ENCODE data around the gene EIPR1.

Gene EIPR1

GRCh38 chr2:3311601-3312000 is 66.0 kb downstream of the EIPR1 start:
- no peak overlapping the region for H3K27ac ChIP-seq
- no peak for TF ChIP-seq ZFX (IDR thresholded peaks at IDR 0.05)
- no peak for TF ChIP-seq CTCF (conservative IDR thresholded peaks at IDR 0.05)

GRCh38 chr2:3309496-3310355 is 67.9 kb downstream of the EIPR1 start:
- TF ChIP-seq CTCF (conservative IDR thresholded peaks at IDR 0.05) (no peak), ZFX (IDR thresholded peaks at IDR 0.05) (no peak)
- H3K27ac ChIP-seq = no peak overlapping the region

DNA sequence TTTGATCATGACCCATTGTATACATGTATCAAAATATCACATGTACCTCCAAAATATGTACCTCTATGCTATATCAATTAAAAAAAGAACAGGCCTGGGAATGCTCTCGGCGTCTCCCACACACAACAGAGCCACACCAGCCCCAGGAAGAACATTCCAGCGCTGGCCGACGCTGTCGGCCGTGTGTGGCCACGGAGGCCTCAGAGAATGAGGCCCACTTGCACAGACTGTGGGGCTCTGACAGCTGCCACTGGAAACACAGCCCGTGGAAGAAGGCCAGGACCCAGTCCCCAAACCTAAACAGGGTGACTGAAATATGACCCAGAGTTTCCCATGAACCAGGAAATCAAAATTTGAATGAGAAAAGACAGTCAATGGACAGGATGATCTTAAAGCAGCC is 69.7 kb downstream of the EIPR1 start:
- TF ChIP-seq CTCF (conservative IDR thresholded peaks at IDR 0.05) = no peak
- TF ChIP-seq ZFX (IDR thresholded peaks at IDR 0.05) = no peak
- H3K27ac ChIP-seq = no peak overlapping the region

DNA sequence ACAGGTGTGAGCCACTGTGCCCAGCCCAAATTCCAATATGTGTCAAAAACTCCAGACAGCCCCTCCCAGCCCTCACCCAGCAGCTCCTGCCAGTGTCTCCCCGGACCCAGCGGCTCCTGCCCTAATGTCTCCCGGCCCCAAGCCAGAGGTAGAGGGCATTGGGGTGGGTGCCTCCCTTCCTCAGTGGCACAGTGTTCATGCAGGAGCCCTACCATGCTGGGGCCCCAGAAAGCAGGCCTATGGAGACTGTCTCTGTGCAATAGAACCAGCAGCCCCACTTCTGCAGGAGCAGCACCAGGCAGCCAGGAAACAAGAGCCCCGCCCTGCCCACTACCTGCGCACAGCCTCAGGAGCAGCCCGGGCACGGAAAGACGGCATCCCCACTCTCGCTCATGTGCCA is 70.4 kb downstream of the EIPR1 start:
- no peak for TF ChIP-seq ZFX (IDR thresholded peaks at IDR 0.05)
- TF ChIP-seq CTCF (conservative IDR thresholded peaks at IDR 0.05) = no peak
- H3K27ac ChIP-seq = no peak overlapping the region

- TF ChIP-seq ZFX (IDR thresholded peaks at IDR 0.05) = no peak
- no peak for TF ChIP-seq CTCF (conservative IDR thresholded peaks at IDR 0.05)
- no peak overlapping the region for H3K27ac ChIP-seq
These were observed 71.7 kb downstream of the EIPR1 start for GRCh38 chr2:3305952-3306351.

GRCh38 chr2:3305431-3305830 is 72.2 kb downstream of the EIPR1 start:
- TF ChIP-seq CTCF (conservative IDR thresholded peaks at IDR 0.05) (no peak), ZFX (IDR thresholded peaks at IDR 0.05) (no peak)
- H3K27ac ChIP-seq = no peak overlapping the region

GRCh38 chr2:3303583-3304406 is 73.8 kb downstream of the EIPR1 start:
- H3K27ac ChIP-seq = peak overlapping the region; percentile 34; the same call in 1 of the 2 replicates
- TF ChIP-seq CTCF (conservative IDR thresholded peaks at IDR 0.05) (peak; percentile 94), ZFX (IDR thresholded peaks at IDR 0.05) (no peak)
